WERI-Rb-1 (cell line): ENCODE measurements around the gene CABP1.

ENCODE experiments used
- DNase-seq: peaks from one replicate; pipeline ENCODE4 v3.0.0-alpha.2; 2020
- H3K27ac ChIP-seq: fragments of 250-450 bp; sonication (Bioruptor Pico); 2 replicates; pipeline ENCODE4 v1.5.1; 2020; ENCODE audit warnings: mild to moderate bottlenecking, moderate library complexity
- H3K27me3 ChIP-seq: fragments of 250-450 bp; sonication (Bioruptor Pico); 2 replicates; pipeline ENCODE4 v1.5.1; 2021; ENCODE audit warnings: mild to moderate bottlenecking, low read depth, moderate library complexity; ENCODE audit not compliant: insufficient read depth, severe bottlenecking
- H3K36me3 ChIP-seq: fragments of 250-450 bp; sonication (Bioruptor Pico); 2 replicates; pipeline ENCODE4 v1.5.1; 2020; ENCODE audit warnings: mild to moderate bottlenecking, moderate library complexity
- H3K4me3 ChIP-seq: 2 replicates; pipeline ENCODE4 v1.5.1; 2011; ENCODE audit warnings: low read depth, mild to moderate bottlenecking, control low read depth, low read length
- H3K9me3 ChIP-seq: fragments of 250-450 bp; sonication (Bioruptor Pico); 2 replicates; pipeline ENCODE4 v1.5.1; 2021; ENCODE audit warnings: mild to moderate bottlenecking, moderate library complexity; ENCODE audit not compliant: severe bottlenecking
- CTCF ChIP-seq: IDR thresholded peaks from 2 replicates; pipeline ENCODE4 v1.5.1; 2011; ENCODE audit warnings: low read depth, mild to moderate bottlenecking, control low read depth, inconsistent platforms, low read length

CABP1 gene

GRCh38 chr12:120652656-120653435 lies 12.4 kb downstream of the CABP1 start:
- peaks cover 42% of the 10 kb centered on the region for H3K27me3 ChIP-seq
- H3K9me3 ChIP-seq, result no peaks in the 10 kb centered on the region
- no peak overlapping the region for H3K4me3 ChIP-seq
- no peak for TF ChIP-seq CTCF
- DNase-seq, result no peak
- H3K36me3 ChIP-seq, result no peaks in the 10 kb centered on the region
- H3K27ac ChIP-seq, result no peak overlapping the region

GRCh38 chr12:120653611-120654010 lies 13.2 kb downstream of the CABP1 start:
- H3K27ac ChIP-seq, result no peak overlapping the region
- no peak for DNase-seq
- H3K27me3 ChIP-seq, result peaks cover 39% of the 10 kb centered on the region
- H3K9me3 ChIP-seq, result no peaks in the 10 kb centered on the region
- no peaks in the 10 kb centered on the region for H3K36me3 ChIP-seq
- TF ChIP-seq CTCF, result no peak
- no peak overlapping the region for H3K4me3 ChIP-seq

DNA sequence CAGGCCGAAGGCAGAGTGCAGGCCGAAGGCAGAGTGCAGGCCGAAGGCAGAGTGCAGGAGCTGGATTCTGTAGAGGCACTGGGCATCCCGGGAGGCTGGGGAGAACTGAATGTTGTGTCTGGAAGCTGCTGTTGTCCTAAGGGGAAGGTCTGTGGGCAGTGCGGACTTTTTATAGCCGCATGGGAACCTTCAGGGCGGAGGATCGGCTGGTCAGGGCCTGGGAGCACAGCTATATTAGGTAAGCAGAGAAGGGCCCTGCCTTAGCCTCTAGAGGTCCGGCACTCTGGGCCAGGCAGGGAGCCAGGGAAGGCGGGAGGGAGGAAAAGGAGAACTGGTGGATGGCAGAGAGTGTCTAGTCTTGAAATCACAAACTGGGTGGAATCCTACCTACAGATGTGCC lies 14.2 kb downstream of the CABP1 start:
- Histone ChIP-seq H3K9me3 (no peaks in the 10 kb centered on the region), H3K27ac (no peak overlapping the region), H3K27me3 (peaks cover 37% of the 10 kb centered on the region), H3K36me3 (no peaks in the 10 kb centered on the region), H3K4me3 (no peak overlapping the region)
- TF ChIP-seq CTCF, result no peak
- no peak for DNase-seq

- no peaks in the 10 kb centered on the region for H3K36me3 ChIP-seq
- peaks cover 38% of the 10 kb centered on the region for H3K27me3 ChIP-seq
- TF ChIP-seq CTCF, result no peak
- H3K9me3 ChIP-seq, result peaks cover 3% of the 10 kb centered on the region
- DNase-seq, result no peak
- no peak overlapping the region for H3K4me3 ChIP-seq
- H3K27ac ChIP-seq, result no peak overlapping the region
Observed at GRCh38 chr12:120656008-120656407, 15.6 kb downstream of the CABP1 start.

DNA sequence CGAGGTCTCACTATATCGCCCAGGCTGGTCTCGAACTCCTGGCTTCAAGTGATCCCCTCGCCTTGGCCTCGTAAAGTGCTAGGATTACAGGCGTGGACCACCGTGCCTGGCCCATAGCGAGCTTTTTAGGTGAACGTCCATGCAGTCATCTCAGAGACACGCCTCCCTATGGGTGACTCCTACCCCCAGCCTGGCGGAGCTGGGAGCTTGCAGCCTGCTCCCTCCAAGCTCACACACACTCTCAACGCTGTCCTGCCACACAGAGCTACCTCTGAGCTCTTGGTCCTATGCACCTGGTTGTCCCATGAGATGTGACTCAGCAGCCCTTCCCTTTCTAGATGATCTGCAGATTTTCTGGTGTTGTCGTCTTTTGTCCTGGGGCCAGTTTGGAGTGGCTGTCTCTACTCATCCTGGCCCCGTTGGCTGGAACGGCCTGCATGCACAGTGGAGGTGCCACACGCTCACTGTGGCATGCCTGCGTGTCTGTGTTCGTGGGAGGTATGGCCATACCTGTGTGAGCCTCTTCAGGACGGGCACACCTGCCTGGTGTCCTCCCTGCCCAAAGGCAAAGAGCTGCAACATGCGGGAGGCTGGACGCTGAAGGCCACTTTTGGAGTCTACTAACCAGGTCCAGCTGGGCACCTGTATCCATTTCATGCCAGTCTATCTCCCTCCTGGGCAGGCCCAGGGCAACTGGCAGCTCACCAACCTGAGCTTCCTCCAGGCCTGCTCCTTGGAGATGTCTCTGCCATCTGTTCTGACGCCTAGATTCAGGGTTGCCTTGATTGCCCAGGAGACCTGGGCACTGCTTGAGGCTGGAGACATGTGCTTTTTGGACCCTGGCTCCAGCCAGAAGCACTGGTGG lies 18.1 kb downstream of the CABP1 start:
- H3K9me3 ChIP-seq, result peaks cover 5% of the 10 kb centered on the region
- no peak overlapping the region for H3K4me3 ChIP-seq
- H3K27ac ChIP-seq, result no peak overlapping the region
- TF ChIP-seq CTCF, result no peak
- peaks cover 43% of the 10 kb centered on the region for H3K27me3 ChIP-seq
- no peaks in the 10 kb centered on the region for H3K36me3 ChIP-seq
- DNase-seq, result no peak
